Globus pallidus (tissue), 1 donor: ENCODE results near the gene LUZP4.
"Not testable (repeated sequence)": the region's sequence is repeated elsewhere in the genome, so short reads cannot be mapped to it uniquely, and the experiment has no call there.

Experiments used
- DNase-seq: peaks from one replicate; pipeline ENCODE4 v3.0.0-alpha.2; 2015; ENCODE audit warnings: low spot score

Gene LUZP4

GRCh38 chrX:115337491-115338144, 48.1 kb downstream of the LUZP4 start:
- DNase-seq = no peak

- DNase-seq = no peak
Observed at GRCh38 chrX:115339441-115340025, 50.0 kb downstream of the LUZP4 start.

GRCh38 chrX:115341421-115341820, 51.9 kb downstream of the LUZP4 start:
- DNase-seq = no peak

GRCh38 chrX:115344885-115345614, 55.5 kb downstream of the LUZP4 start:
- DNase-seq = peak; percentile 88

GRCh38 chrX:115345615-115346014, 56.1 kb downstream of the LUZP4 start:
- DNase-seq = no peak

- not testable (repeated sequence) for DNase-seq
Observed at GRCh38 chrX:115346738-115347137, 57.2 kb downstream of the LUZP4 start.

- no peak for DNase-seq
Observed at GRCh38 chrX:115348446-115349225, 59.1 kb downstream of the LUZP4 start.

GRCh38 chrX:115350711-115351381, 61.3 kb downstream of the LUZP4 start:
- DNase-seq = no peak

- no peak for DNase-seq
Observed at GRCh38 chrX:115356369-115356768, 66.9 kb downstream of the LUZP4 start.
